HG03457 (cell line): Measurements from ENCODE around the gene LRRC74B.
"Not testable (repeated sequence)": the region's sequence is repeated elsewhere in the genome, so short reads cannot be mapped to it uniquely, and the experiment has no call there.

Experiments
- ATAC-seq: cut with Tn5 transposase; IDR thresholded peaks from one replicate; pipeline ENCODE4 v1.9.1; 2021; ENCODE audit warnings: moderate number of reproducible peaks; ENCODE audit not compliant: unreplicated experiment

Gene LRRC74B

DNA sequence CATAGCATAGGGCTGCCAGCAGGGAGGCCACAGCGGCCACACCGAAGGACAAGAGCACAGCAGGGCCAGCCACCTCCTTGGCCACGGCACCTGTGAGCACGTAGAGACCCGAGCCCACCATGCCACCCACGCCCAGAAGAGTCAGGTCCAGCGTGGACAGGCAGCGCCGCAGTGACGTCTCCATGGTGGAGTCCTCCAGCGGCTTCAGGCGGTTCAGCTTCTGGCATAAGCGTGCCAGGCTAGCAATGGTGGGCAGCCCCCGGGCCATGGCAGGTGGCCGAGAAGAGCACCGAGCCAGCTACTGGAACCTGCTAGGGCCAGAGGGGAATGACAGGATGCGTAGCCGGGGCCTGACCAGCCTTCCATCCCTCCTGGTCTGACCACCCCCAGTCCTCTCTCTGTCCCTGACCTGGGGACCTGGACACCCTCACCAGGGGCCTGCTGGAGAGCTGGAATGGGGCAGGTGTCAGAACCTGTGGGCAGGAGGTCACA is 14.2 kb upstream of the LRRC74B start:
- ATAC-seq, result no peak

DNA sequence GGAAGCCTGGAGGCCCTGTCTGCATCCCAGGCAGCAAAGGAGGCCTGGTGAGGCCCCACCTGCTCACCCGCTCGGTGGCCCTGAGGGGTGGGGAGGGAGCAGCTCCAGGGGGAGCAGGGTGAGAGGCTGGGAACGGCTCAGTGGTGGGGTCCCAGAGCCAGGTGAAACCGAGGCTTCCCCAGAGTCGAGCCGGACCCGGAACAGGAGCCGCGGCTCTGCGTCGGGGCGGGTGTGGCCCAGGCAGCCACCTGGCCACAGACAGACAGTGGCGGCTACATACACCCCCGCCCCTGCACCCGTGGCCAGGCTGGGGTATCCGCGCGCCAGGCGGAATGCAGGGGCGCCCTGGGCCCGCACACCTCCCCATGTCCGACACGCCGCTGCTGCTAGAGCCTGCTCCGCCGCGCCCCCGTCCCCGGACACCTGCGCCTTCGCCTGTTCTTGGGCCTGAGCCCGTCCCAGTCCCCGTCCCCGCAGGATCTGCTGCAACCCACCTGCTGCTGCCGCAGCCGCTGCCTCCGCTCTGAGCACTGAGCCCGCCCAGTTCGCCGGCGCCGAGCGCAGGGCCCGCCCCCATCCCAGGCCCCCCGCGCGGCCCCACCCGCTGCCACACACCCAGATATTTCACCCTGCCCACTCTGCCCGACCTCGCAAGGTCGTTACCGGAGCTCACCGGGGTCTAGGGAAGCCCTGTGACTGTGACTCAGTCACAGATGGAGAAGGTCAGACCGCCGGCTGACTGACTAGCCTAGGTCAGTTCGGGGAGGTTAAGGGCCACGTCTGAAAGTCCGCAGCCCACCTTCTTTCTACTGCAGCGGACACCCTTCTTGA is 13.5 kb upstream of the LRRC74B start, which contains the start of gene SLC7A4:
Gene SLC7A4 (minus strand): TSS at position 525 of the 831 bp plus-strand sequence. CDS start 749 bp downstream, outside the sequence.
- ATAC-seq, result no peak

DNA sequence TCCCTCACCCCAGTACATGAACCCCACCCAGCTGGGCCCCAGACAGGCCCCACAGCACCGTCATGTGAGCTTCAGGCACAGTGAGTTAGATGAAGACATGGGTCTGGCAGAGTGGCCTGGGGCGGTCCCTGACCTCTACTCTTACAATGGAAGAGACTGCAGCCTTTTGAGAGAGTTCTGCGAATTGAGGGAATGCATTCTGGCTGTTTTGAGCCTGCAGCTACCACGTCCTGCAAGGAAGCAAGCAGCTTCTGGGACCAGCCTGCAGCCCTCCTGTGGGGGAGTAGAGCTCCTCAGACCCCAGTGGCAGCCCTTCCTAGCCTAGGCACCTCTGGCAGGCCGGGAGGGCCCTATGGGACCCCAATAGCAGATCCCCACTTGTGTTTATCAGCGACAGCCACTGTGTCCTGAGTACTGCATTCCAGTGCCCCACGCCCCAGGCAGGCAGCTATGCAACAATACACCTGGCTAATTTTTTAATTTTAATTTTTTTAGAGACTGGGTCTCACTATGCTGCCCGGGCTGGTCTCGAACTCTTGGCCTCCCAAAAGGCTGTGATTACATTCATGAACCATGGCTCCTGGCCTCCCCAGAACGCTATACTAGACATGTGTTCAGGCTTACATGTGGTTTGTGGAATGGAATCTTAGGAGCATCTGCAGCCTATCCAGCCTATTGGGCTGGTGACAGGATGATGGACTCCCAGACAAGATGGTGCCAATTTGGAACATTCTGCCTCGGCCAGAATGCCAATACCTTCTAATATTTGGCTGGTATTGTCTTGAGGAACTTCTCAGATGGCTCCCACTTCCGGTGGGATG is 12.7 kb upstream of the LRRC74B start:
- no peak for ATAC-seq

- ATAC-seq, result no peak
These were observed 11.9 kb upstream of the LRRC74B start for GRCh38 chr22:21033895-21034294.

- ATAC-seq, result no peak
These were observed 10.8 kb upstream of the LRRC74B start for GRCh38 chr22:21034989-21035388.

GRCh38 chr22:21038405-21038804 is 7.3 kb upstream of the LRRC74B start:
- ATAC-seq, result no peak

DNA sequence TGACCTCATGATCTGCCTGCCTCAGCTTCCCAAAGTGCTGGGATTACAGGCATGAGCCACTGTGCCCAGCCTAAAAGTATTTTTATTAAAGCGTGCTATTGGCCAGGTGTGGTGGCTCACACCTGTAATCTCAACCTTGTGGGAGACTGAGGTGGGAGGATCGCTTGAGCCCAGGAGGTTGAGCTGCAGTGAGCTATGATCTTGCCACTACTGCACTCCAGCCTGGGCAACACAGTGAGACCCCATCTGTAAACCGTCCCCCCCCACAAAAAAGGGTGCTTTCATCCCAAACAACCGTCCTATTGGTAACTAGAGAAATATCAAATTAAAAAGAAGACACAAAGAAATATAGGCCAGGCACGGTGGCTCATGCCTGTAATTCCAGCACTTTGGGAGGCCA is 6.6 kb upstream of the LRRC74B start:
- ATAC-seq, result not testable (repeated sequence)

DNA sequence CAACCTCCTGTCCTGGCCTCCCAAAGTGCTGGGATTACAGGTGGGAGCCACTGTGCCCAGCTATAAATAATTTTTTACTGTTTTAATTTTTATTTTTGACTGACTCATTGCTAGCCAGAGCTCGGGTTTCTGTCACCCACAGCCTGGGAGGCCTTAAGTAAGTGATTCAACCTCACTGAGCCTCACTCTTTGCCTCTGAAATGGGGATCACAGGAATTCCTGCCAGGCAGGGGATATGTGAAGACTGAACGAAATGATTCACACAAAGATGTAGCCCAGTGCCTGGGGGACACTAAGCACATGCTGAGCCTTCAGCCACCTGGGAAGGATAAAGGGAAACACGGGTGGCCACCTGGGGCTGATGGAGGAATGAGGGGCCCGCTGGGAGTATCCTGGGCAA is 3.8 kb upstream of the LRRC74B start:
- no peak for ATAC-seq

- ATAC-seq, result no peak
These were observed 2.5 kb upstream of the LRRC74B start for GRCh38 chr22:21042978-21043859.

DNA sequence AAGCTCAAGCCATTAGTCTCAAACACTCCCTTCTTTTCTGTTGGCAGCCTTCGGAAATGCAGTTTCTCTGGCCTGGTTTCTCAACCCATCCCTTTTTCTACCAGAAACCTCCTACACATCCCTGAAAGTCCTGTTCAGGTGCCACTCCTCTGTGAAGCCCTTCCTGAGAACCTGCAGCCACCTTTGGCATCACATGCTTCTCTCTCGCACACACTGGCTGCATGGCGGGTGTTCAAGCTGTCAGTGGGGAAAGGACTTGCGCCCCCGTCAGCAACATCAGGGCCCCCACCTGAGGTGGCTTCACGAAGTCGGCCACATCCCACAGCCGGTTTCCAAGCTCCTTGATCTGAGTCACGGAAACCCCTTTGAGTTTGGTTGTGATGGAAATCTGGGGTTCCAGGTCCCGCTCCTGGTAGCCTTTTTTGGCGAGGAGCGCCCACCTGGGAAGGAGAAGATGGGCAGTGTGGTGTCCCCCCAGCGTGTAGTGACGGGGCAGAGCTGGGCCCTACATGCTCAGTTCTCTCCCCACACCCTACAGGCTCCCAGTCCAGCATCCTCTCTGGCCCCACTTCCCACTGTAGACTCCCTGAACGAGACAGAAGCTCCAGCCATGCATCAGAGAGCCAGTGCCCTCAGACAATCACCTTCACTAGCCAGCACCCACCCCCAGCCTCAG is 1.7 kb upstream of the LRRC74B start:
- no peak for ATAC-seq

DNA sequence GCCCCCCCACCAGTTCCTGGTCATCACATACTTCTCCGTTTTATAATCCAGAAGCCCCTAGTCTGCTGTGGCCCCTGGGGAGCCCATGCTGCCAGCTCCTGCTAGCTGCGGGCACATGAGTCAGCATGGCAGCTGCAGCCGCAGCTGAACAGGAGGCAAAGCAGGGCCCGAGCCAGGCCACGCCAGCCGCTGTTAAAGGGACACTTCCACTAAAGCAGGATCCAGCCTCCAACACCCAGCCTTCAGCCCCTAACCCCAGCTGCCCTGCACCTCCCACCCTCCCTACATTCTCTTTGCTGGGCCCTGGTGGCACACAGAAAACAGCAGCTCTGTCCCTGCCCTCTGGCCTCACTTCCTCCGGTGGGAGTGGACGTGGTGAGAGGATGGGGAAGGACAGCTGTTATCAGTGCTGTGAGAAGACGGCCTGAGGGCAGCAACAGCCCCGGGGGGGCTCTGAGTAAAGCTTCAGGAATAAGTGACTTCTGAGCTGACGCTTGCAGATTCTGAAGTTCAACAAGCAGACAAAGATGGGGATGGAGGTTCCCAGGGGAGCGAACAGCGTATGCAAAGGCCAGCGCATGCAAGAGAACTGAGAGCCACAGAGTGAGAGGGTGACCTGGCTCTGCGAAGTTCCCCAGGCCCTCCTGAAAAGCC is 688 bp upstream of the LRRC74B start:
- no peak for ATAC-seq

DNA sequence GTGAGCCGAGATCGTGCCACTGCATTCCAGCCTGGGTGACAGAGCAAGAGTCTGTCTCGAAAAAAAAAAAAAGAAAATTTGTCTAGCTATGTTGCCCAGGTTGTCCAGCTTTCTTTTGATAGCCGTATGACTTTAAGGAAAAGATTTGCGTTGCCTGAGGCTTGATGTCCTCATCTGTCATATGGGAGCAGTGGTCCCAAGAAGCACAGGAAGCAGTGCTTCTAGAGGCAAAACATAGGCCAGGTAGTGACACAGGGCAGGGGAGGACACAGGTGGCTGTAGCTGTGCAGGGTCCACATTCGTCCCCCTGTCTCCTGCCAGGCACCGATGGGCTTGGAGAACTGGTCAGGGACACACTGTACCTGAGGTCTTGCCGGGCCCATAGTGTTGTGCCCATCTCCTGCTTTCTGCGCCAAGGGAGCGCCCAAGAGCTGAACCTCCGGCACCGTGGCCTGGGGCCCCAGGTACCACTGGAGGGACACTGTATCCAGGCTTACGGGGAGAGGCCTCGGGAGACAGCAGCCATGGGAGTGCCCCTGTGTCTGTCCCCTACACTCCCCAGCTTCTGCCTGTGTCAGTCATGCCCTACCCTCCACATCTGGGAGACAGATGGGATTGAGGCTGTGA is 1.4 kb downstream of the LRRC74B start:
- ATAC-seq, result no peak

- ATAC-seq, result no peak
These were observed 2.0 kb downstream of the LRRC74B start for GRCh38 chr22:21047730-21048129.

DNA sequence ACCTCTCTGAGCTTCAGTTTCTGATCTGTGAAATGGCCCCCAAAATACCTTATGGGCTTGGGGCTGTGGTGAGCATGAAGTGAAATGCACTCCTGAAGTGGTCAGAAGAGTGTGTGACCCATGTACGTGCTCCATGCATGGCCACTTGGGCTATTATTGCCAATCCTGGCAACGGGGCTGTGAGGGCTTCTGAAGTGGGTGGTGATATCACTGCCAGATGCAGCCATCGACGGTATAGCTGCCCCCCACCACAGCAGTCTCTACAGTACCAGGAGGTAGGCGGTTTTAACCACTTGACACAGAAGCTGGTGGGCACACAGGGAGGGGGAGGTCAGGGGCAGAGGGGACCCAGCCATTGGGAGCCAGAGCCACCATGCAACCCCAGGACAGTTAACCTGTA is 2.7 kb downstream of the LRRC74B start:
- ATAC-seq, result not testable (repeated sequence)

DNA sequence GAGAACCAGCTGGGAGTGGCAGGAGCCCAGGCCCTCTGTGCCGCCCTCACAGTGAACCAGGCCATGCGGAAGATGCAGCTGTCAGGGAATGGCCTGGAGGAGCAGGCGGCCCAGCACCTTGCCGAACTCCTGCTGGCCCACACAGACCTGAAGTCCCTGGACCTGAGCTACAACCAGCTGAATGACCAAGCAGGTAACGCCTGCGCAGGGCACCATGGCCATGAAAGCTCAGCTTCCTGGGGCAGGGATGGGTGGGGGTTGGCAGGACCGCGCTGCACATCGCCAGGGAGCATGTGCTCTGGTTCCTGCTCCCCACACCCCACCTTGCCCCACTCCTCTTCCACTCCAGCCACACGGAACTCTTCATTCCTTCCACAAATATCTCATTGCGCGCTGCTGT is 3.2 kb downstream of the LRRC74B start:
- ATAC-seq, result not testable (repeated sequence)

DNA sequence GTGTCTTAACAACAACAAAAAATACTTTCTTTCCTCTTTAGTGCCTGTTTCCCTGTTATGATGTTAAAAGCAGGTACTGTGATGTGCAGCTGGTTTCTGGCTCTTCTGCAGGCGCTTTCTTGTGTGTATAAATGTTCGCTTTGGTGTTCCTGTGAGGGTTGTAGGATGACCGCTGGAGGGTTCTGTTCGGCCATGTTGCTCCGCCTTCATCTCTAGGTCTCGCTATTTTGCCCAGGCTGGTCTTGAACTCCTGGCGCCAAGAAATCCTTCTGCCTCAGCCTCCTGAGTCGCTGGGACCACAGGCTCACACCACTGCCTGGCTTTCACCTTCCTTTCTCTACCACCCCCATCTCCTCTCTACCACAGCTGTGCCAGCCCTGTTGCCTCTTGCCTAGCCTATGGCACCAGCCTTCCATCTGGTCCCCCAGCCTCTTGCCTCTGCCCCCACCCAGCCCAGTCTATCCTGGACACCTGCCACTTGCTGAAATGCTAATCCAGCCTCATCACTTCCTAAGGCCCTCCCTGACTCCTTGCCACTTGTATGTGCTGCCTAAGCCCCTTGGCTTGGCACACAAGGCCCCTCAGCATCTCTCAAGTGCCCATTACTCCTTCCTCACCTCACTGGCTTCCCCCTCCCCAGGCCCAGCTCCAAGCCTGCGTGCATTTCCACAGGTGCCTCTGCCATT is 5.5 kb downstream of the LRRC74B start:
- no peak for ATAC-seq

DNA sequence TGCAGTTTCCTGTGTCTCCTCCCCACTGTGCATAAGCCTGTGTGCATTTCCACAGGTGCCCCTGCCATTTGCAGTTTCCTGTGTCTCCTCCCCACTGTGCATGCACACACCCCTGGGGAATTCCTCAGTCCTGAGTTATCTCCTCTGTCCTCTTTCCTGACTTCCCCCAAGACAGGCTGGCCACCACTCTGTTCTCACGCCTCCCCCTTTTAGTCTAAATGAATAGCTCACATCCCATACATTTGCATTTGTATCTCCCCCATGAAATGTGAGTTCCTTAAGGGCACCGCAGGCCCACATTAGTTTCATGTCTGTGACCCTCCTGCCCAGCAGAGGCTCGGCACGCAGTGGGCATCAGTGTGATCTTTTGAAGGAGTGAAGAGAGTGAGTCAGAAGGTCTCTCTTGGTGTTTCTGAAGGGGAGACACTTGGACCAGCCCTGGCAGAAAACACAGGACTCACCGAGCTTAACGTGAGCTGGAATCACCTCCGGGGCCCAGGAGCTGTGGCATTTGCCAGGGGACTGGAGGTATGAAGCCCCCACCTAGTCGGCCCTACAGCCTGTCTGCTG is 6.2 kb downstream of the LRRC74B start:
- ATAC-seq, result no peak

DNA sequence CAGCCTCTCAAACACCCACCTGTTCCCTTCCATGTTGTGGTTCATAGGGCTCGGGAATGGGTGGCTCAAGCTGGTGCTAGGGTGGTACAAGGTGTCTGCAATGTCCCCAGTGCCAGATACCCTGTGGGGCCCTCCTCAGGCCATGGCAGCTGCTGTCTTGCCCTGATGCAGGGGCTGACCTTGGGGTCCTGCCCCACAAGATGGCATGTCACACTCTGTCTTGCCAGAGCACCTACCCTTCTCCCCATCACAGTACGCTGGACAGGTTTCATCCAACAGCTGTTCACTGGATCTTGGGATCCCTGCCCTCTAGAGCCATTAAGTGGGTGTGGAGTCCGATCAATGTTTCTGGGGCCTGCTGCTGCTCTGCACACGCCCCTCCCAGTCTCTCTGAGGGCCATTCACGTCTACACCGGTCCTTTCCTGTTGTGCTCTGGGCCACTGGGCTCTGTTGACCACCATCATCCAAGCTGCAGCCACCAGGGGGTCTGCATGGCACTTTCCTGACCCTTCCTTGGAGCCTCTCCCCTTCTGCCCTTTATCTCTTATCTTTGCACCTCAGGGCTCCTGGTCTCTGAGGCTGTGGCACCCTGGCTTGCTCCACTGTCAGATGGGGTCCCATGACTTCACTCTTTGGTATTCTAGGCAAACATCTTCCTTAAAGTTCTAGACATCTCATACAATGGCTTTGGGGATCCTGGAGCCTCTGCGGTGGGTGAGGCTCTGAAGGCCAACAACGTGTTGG is 7.1 kb downstream of the LRRC74B start:
- ATAC-seq, result no peak
